Measurements from ENCODE around the gene GRIK3. TPM values are rescaled to one million over a fixed set of nuclear protein-coding genes. Genes with fewer than 3 reads are reported as not detected.

GRIK3 gene
- total and polyA plus RNA-seq, 2 of the 8 experiments (the other 6 are each of a cell fraction or from before 2014, with no cell fraction given) = 2.1 to 3.4 TPM

GRCh38 chr1:36760081-36760480 lies 274.2 kb downstream of the GRIK3 start (continued):
- TF ChIP-seq, protein P1, sequence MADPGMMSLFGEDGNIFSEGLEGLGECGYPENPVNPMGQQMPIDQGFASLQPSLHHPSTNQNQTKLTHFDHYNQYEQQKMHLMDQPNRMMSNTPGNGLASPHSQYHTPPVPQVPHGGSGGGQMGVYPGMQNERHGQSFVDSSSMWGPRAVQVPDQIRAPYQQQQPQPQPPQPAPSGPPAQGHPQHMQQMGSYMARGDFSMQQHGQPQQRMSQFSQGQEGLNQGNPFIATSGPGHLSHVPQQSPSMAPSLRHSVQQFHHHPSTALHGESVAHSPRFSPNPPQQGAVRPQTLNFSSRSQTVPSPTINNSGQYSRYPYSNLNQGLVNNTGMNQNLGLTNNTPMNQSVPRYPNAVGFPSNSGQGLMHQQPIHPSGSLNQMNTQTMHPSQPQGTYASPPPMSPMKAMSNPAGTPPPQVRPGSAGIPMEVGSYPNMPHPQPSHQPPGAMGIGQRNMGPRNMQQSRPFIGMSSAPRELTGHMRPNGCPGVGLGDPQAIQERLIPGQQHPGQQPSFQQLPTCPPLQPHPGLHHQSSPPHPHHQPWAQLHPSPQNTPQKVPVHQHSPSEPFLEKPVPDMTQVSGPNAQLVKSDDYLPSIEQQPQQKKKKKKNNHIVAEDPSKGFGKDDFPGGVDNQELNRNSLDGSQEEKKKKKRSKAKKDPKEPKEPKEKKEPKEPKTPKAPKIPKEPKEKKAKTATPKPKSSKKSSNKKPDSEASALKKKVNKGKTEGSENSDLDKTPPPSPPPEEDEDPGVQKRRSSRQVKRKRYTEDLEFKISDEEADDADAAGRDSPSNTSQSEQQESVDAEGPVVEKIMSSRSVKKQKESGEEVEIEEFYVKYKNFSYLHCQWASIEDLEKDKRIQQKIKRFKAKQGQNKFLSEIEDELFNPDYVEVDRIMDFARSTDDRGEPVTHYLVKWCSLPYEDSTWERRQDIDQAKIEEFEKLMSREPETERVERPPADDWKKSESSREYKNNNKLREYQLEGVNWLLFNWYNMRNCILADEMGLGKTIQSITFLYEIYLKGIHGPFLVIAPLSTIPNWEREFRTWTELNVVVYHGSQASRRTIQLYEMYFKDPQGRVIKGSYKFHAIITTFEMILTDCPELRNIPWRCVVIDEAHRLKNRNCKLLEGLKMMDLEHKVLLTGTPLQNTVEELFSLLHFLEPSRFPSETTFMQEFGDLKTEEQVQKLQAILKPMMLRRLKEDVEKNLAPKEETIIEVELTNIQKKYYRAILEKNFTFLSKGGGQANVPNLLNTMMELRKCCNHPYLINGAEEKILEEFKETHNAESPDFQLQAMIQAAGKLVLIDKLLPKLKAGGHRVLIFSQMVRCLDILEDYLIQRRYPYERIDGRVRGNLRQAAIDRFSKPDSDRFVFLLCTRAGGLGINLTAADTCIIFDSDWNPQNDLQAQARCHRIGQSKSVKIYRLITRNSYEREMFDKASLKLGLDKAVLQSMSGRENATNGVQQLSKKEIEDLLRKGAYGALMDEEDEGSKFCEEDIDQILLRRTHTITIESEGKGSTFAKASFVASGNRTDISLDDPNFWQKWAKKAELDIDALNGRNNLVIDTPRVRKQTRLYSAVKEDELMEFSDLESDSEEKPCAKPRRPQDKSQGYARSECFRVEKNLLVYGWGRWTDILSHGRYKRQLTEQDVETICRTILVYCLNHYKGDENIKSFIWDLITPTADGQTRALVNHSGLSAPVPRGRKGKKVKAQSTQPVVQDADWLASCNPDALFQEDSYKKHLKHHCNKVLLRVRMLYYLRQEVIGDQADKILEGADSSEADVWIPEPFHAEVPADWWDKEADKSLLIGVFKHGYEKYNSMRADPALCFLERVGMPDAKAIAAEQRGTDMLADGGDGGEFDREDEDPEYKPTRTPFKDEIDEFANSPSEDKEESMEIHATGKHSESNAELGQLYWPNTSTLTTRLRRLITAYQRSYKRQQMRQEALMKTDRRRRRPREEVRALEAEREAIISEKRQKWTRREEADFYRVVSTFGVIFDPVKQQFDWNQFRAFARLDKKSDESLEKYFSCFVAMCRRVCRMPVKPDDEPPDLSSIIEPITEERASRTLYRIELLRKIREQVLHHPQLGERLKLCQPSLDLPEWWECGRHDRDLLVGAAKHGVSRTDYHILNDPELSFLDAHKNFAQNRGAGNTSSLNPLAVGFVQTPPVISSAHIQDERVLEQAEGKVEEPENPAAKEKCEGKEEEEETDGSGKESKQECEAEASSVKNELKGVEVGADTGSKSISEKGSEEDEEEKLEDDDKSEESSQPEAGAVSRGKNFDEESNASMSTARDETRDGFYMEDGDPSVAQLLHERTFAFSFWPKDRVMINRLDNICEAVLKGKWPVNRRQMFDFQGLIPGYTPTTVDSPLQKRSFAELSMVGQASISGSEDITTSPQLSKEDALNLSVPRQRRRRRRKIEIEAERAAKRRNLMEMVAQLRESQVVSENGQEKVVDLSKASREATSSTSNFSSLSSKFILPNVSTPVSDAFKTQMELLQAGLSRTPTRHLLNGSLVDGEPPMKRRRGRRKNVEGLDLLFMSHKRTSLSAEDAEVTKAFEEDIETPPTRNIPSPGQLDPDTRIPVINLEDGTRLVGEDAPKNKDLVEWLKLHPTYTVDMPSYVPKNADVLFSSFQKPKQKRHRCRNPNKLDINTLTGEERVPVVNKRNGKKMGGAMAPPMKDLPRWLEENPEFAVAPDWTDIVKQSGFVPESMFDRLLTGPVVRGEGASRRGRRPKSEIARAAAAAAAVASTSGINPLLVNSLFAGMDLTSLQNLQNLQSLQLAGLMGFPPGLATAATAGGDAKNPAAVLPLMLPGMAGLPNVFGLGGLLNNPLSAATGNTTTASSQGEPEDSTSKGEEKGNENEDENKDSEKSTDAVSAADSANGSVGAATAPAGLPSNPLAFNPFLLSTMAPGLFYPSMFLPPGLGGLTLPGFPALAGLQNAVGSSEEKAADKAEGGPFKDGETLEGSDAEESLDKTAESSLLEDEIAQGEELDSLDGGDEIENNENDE (IDR thresholded peaks at IDR 0.05; ENCODE audit: insufficient replicate concordance, low read length) = no peak
- TF ChIP-seq FOSL1 (IDR thresholded peaks at IDR 0.05; ENCODE audit: insufficient read depth, low read depth, low read length) = no peak
- no peak for TF ChIP-seq KDM4A (IDR thresholded peaks at IDR 0.05; ENCODE audit: low read depth, low read length, severe bottlenecking)
- no peak for TF ChIP-seq KDM1A (IDR thresholded peaks at IDR 0.05; ENCODE audit: borderline replicate concordance, low read length)
- TF ChIP-seq TBP (IDR thresholded peaks at IDR 0.05; ENCODE audit: low read depth, low read length) = no peak
- no peak for TF ChIP-seq ATF3 (IDR thresholded peaks at IDR 0.05; ENCODE audit: insufficient read depth, low read depth, low read length)
- TF ChIP-seq MAX (IDR thresholded peaks at IDR 0.05) = no peak
- no peak for TF ChIP-seq SAP30 (IDR thresholded peaks at IDR 0.05; ENCODE audit: insufficient read depth, insufficient replicate concordance, low read length)
- no peak for TF ChIP-seq TAF7 (optimal IDR thresholded peaks at IDR 0.05; ENCODE audit: borderline replicate concordance, low read depth, low read length)
- TF ChIP-seq GTF2F1 (IDR thresholded peaks at IDR 0.05; ENCODE audit: borderline replicate concordance, low read depth, low read length) = no peak
